Ascending aorta (tissue), 2 donors: Measurements from ENCODE around the gene BRMS1. TPM values are rescaled to one million over a fixed set of nuclear protein-coding genes. Genes with fewer than 3 reads are reported as not detected.
"Not testable (repeated sequence)": the region's sequence is repeated elsewhere in the genome, so short reads cannot be mapped to it uniquely, and the experiment has no call there.

Source experiments
- DNase-seq, 2 donors: peaks; one replicate each; pipeline ENCODE4 v3.0.0-alpha.2; 2019; ENCODE audit warnings: low spot score in 2 of 2
- H3K27ac ChIP-seq, 2 donors: fragments of 200-600 bp; sonication (generic); one replicate each; pipeline ENCODE4 v1.5.1; 2016 to 2017; ENCODE audit warnings: mild to moderate bottlenecking in 1 of 2
- H3K27me3 ChIP-seq: fragments of 200-600 bp; sonication (generic); one replicate; pipeline ENCODE4 v1.5.1; 2017
- H3K36me3 ChIP-seq, 2 donors: fragments of 200-600 bp; sonication (generic); one replicate each; pipeline ENCODE4 v1.5.1; 2016
- H3K4me1 ChIP-seq, 2 donors: fragments of 200-600 bp; sonication (generic); one replicate each; pipeline ENCODE4 v1.5.1; 2016 to 2017; ENCODE audit warnings: mild to moderate bottlenecking in 1 of 2
- H3K4me3 ChIP-seq, 2 donors: fragments of 200-600 bp; sonication (generic); one replicate each; pipeline ENCODE4 v1.5.1; 2016 to 2017; ENCODE audit warnings: mild to moderate bottlenecking in 1 of 2
- H3K9me3 ChIP-seq, 2 donors: fragments of 200-600 bp; sonication (generic); one replicate each; pipeline ENCODE4 v1.5.1; 2016
- intact Hi-C: fragments of 100-400 bp; cut with DNase I; formaldehyde crosslinking; loops from one replicate; pipeline ENCODE4 v1.15.1; 2023
- total RNA-seq: library from RNA; depleted of rRNA; stranded (reverse); fragments of >200 nt; gene quantifications from one replicate; pipeline ENCODE4 v1.1.0, GENCODE V29; 2016
- TF ChIP-seq, protein P1 (sequence below), 3 experiments: fragments of 200-600 bp in 2 of 3; fragments of 450-650 bp in 1 of 3; sonication (generic) in 2 of 3; IDR thresholded peaks; one replicate each; pipeline ENCODE4 v1.5.1; 2016 to 2019; ENCODE audit warnings: antibody characterized with exemption in 3 of 3, mild to moderate bottlenecking in 1 of 3, moderate library complexity in 1 of 3

Gene BRMS1
- total RNA-seq, 1 donor from 2014 or later: 24.8 TPM

DNA sequence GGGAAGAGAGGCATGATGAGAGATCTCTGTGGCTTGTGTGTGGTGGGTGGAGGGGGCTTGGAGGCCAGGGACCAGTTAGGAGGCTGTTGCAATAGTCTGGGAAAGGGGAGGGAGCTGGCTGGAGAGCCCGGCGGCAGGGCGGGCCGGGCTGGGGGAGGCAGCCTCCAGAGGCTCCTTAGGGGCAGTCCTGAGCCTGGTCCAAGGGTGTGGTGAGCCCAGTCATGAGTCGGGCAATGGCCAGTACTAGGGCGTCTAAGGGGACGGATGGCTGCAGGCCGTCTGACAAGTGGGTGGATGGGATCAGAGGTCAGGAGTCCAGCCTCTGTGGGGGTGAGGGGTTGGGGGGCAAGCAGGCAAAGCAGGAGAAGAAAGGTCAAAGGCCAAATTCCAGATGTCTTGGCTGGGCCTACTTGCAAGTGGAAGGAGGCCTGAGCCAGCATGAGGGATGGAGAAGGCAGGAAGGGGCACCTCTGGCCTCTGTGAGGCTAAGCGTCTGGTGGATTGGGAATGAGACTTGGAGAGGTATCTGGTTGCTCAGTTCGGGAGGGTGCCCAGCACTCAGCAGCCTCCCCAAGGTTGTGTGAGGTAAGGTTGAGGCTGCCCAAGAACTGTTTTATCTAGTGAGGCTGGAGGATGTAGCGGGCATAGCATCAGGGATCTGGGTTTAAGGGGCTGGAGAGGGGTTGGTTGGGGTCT lies 22.0 kb downstream of the BRMS1 start:
- H3K9me3 ChIP-seq: no peaks in the 10 kb centered on the region
- intact Hi-C loops: no loop called here
- no peak overlapping the region for H3K27ac ChIP-seq
- H3K27me3 ChIP-seq: no peaks in the 10 kb centered on the region
- no peak for DNase-seq
- H3K4me1 ChIP-seq: peaks cover 7 to 8% of the 10 kb centered on the region in 2 donors
- H3K36me3 ChIP-seq: no peaks in the 10 kb centered on the region
- H3K4me3 ChIP-seq: no peak overlapping the region
- TF ChIP-seq, protein P1, sequence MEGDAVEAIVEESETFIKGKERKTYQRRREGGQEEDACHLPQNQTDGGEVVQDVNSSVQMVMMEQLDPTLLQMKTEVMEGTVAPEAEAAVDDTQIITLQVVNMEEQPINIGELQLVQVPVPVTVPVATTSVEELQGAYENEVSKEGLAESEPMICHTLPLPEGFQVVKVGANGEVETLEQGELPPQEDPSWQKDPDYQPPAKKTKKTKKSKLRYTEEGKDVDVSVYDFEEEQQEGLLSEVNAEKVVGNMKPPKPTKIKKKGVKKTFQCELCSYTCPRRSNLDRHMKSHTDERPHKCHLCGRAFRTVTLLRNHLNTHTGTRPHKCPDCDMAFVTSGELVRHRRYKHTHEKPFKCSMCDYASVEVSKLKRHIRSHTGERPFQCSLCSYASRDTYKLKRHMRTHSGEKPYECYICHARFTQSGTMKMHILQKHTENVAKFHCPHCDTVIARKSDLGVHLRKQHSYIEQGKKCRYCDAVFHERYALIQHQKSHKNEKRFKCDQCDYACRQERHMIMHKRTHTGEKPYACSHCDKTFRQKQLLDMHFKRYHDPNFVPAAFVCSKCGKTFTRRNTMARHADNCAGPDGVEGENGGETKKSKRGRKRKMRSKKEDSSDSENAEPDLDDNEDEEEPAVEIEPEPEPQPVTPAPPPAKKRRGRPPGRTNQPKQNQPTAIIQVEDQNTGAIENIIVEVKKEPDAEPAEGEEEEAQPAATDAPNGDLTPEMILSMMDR (IDR thresholded peaks at IDR 0.05): no peak

DNA sequence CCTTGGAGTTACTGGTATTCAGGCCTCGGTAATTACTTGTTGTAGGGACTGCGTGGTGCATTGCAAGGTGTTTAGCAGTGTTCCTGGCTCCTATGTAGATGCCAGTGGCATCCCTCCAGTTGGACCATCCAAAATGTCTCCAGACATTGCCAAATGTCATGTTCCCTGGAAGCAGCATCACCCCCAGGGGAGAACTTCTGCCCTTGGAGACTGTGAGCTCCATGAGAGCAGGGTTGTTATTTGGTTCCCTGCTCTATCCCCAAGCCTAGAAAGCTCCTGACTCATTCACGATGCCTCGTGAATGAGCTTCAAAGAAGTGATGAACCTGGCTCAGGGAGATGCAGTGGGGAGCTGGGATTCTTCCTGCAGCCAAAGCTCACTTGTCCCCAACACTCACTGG lies 23.3 kb downstream of the BRMS1 start:
- H3K27ac ChIP-seq: no peak overlapping the region
- TF ChIP-seq, protein P1 (IDR thresholded peaks at IDR 0.05): no peak
- no peaks in the 10 kb centered on the region for H3K9me3 ChIP-seq
- intact Hi-C loops: no loop called here
- H3K27me3 ChIP-seq: no peaks in the 10 kb centered on the region
- H3K4me3 ChIP-seq: no peak overlapping the region
- H3K4me1 ChIP-seq: peaks cover 14 to 19% of the 10 kb centered on the region in 2 donors
- H3K36me3 ChIP-seq: no peaks in the 10 kb centered on the region
- DNase-seq: no peak

DNA sequence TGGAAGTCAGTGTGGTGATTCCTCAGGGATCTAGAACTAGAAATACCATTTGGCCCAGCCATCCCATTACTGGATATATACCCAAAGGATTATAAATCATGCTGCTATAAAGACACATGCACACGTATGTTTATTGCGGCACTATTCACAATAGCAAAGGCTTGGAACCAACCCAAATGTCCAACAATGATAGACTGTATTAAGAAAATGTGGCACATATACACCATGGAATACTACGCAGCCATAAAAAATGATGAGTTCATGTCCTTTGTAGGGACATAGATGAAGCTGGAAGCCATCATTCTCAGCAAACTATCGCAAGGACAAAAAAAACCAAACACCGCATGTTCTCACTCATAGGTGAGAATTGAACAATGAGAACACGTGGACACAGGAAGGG lies 24.2 kb downstream of the BRMS1 start:
- H3K36me3 ChIP-seq, H3K27me3 ChIP-seq, H3K9me3 ChIP-seq, H3K4me3 ChIP-seq, DNase-seq, intact Hi-C loops, H3K27ac ChIP-seq: not testable (repeated sequence)
- peaks cover 15 to 25% of the 10 kb centered on the region in 2 donors for H3K4me1 ChIP-seq

DNA sequence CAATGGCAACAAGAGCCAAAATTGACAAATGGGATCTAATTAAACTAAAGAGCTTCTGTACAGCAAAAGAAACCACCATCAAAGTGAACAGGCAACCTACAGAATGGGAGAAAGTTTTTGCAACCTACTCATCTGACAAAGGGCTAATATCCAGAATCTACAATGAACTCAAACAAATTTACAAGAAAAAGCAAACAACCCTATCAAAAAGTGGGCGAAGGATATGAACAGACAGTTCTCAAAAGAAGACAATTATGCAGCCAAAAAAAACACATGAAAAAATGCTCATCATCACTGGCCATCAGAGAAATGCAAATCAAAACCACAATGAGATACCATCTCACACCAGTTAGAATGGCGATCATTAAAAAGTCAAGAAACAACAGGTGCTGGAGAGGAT lies 24.6 kb downstream of the BRMS1 start:
- intact Hi-C loops, DNase-seq, H3K27ac ChIP-seq, H3K36me3 ChIP-seq, H3K4me3 ChIP-seq, H3K9me3 ChIP-seq, H3K27me3 ChIP-seq: not testable (repeated sequence)
- peaks cover 15 to 25% of the 10 kb centered on the region in 2 donors for H3K4me1 ChIP-seq

DNA sequence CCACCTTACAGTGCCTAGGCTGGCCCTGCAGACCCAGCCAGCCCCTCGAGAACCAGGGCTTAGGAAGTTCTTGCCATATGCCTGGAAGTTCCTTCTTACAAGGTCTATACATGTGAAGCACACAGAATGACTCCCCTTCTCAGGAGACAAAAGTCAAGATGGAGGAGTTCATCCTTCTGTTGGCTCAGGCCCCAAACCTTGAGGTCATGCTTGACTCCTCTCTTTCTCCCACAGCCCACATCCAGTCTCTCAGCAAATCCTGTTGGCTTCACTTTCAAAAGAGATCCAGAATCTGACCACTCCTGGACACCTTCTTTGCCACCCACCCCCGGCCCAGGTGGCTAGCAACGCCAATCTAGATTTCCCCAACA lies 26.3 kb downstream of the BRMS1 start:
- Histone ChIP-seq H3K4me1 (peaks cover 15 to 25% of the 10 kb centered on the region in 2 donors), H3K36me3 (no peaks in the 10 kb centered on the region), H3K4me3 (no peak overlapping the region), H3K27me3 (no peaks in the 10 kb centered on the region), H3K9me3 (no peaks in the 10 kb centered on the region), H3K27ac (no peak overlapping the region)
- intact Hi-C loops: no loop called here
- no peak for DNase-seq
- TF ChIP-seq, protein P1 (IDR thresholded peaks at IDR 0.05): no peak

DNA sequence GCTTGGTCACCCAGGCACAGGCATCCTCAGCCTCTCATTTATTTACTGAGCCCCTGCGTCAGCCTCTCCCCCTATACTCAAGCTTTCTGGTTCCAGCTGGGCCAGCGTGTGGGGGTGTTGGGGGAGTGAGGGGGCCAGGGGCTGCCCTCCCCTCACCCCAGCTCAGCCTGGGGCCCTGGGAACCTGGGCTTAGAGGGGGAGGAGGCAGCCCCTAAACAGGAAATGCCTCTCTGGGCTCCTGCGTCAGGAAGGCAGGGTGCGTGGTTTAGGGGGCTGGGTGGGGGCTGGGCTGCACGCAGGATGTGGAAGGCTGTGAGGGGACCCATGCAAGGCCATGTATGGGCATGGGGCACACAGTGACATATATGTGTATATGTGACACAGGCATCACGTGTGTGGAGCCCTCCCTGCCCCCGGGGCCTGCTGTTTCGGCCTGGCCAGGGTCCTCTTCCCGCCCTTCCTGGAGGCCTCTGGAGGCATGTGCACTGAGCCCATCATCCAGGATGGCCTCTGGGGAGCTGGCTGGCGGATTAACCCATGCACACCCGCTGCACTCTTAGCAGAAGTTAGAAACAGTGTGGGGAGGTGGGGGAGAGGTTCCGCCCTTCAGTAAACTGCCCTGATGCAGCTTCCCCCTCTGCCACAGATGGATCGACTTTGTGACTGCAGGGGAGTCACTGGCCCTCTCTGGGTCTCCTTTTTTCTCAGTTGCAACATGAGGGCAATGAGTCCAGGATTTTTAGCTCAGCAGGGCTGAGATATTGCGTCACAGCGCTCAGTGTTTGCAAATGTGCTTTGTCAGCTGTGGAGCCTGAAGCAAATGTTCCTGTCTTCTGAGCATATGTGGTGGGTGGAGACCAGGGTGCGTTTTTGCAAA lies 26.9 kb downstream of the BRMS1 start:
- Histone ChIP-seq H3K4me1 (peaks cover 19 to 25% of the 10 kb centered on the region in 2 donors), H3K27ac (peak overlapping the region; percentile 51 to 77), H3K36me3 (no peaks in the 10 kb centered on the region), H3K27me3 (no peaks in the 10 kb centered on the region), H3K4me3 (peak overlapping the region in 1 of 2 donors; percentile 85), H3K9me3 (no peaks in the 10 kb centered on the region)
- intact Hi-C loops: no loop called here
- TF ChIP-seq, protein P1 (IDR thresholded peaks at IDR 0.05): no peak
- peak in 1 of 2 donors; percentile 81 for DNase-seq
